ENCODE measurements around the gene MACC1. TPM values are rescaled to one million over a fixed set of nuclear protein-coding genes. Genes with fewer than 3 reads are reported as not detected.

The MACC1 gene
- total and polyA plus RNA-seq, 10 of the 15 experiments (the other 5 are each of a cell fraction or from before 2014, with no cell fraction given): 6.0 to 61.1 (median 12.7) TPM

- TF ChIP-seq ZBTB40 (IDR thresholded peaks at IDR 0.05; ENCODE audit: borderline replicate concordance) (no peak), SPI1 (IDR thresholded peaks at IDR 0.05; ENCODE audit: borderline replicate concordance, insufficient read depth, low read depth, low read length) (no peak)
Measured at GRCh38 chr7:20146451-20146850, 70.7 kb downstream of the MACC1 start (continued).

- H3K4me2 ChIP-seq (ENCODE audit: control insufficient read depth, insufficient read depth): no peak overlapping the region
- no peak overlapping the region for H3K9ac ChIP-seq (ENCODE audit: control insufficient read depth, insufficient read depth, low read length)
- FAIRE-seq: no peak
- CTCF ChIA-PET: interaction anchor here (1.0 to 1.1 kb wide), 2 partner anchors 12 to 163 kb away, joined by 3 to 6 read pairs; no protein-coding TSS in a partner anchor
- SMC1A ChIA-PET (ENCODE audit: uncharacterized antibody, unreplicated experiment): interaction anchor here (0.8 to 1.7 kb wide), 7 partner anchors 10 to 102 kb away, joined by 3 to 5 read pairs (median 3); no protein-coding TSS in a partner anchor
- no peaks in the 10 kb centered on the region for H4K20me1 ChIP-seq (ENCODE audit: control insufficient read depth, insufficient read depth)
- no peak for ATAC-seq
- H3K9me3 ChIP-seq (replicated peaks; ENCODE audit: control insufficient read depth, insufficient read depth, low read length): no peaks in the 10 kb centered on the region
- H3K79me2 ChIP-seq (ENCODE audit: control insufficient read depth, insufficient read depth, low read length): no peaks in the 10 kb centered on the region
- no peak overlapping the region for H3K27ac ChIP-seq (ENCODE audit: control insufficient read depth, insufficient read depth)
- H3K27me3 ChIP-seq (replicated peaks in 1 of 2; ENCODE audit: control insufficient read depth in 2 of 2, insufficient read depth in 2 of 2, low read length in 1 of 2): no peaks in the 10 kb centered on the region
- peaks cover 0 to 10% of the 10 kb centered on the region in 2 experiments; a peak in 3 of 4 replicates for H3K36me3 ChIP-seq (ENCODE audit: control insufficient read depth in 2 of 2, insufficient read depth in 2 of 2, low read length in 1 of 2)
- intact Hi-C loops (cut with micrococcal nuclease; ENCODE audit: unreplicated experiment): no loop called here
- in situ Hi-C loops (cut with MboI): no loop called here
- RAD21 ChIA-PET (ENCODE audit: unreplicated experiment): no interaction called here
- H3K4me3 ChIP-seq: no peak overlapping the region
- no TSS peak for BruUV-seq (replicated peaks)
- POLR2A ChIA-PET: no interaction called here
- H3K4me1 ChIP-seq (ENCODE audit: control insufficient read depth, insufficient read depth, low read length): no peaks in the 10 kb centered on the region
- WGBS (ENCODE audit: insufficient coverage, insufficient replicate concordance, low lambda C conversion rate, missing lambda C conversion rate): 93% methylated on average over 3 of the region's 3 CpGs
- H2AFZ ChIP-seq (ENCODE audit: control insufficient read depth, low read depth, low read length): no peak overlapping the region
- DNase-seq (ENCODE audit: low read depth, low spot score): no peak
- no peak for TF ChIP-seq TBL1XR1 (IDR thresholded peaks at IDR 0.05; ENCODE audit: low read depth, low read length)
- TF ChIP-seq ZZZ3 (IDR thresholded peaks at IDR 0.05; ENCODE audit: control insufficient read depth, insufficient read length, low read depth): no peak
- TF ChIP-seq ZNF592 (IDR thresholded peaks at IDR 0.05): no peak
- TF ChIP-seq ZNF687 (IDR thresholded peaks at IDR 0.05): no peak
- no peak for TF ChIP-seq JUNB (IDR thresholded peaks at IDR 0.05)
- TF ChIP-seq HDAC2 (IDR thresholded peaks at IDR 0.05): no peak
- TF ChIP-seq CEBPB (IDR thresholded peaks at IDR 0.05; ENCODE audit: borderline replicate concordance in 1 of 2, low read depth in 2 of 2, low read length in 2 of 2): no peak
- no peak for TF ChIP-seq NR2C2 (IDR thresholded peaks at IDR 0.05; ENCODE audit: borderline replicate concordance, control insufficient read depth, insufficient read length, low read depth)
Measured at GRCh38 chr7:20144801-20145200, 72.4 kb downstream of the MACC1 start.

Measured in GM12878 (cell line).